Tibial nerve (tissue), 4 donors: Measurements from ENCODE around the gene FAM43A.

ENCODE experiments used
- CTCF ChIP-seq, 5 experiments: fragments of 200-600 bp in 3 of 5; fragments of 450-650 bp in 2 of 5; sonication (generic) in 3 of 5; IDR thresholded peaks; one replicate each; pipeline ENCODE4 v1.5.1; 2016 to 2019; ENCODE audit warnings: antibody characterized with exemption in 5 of 5, mild to moderate bottlenecking in 3 of 5, moderate library complexity in 2 of 5
- EP300 ChIP-seq, 2 donors: sonication (generic); formaldehyde crosslinking; IDR thresholded peaks; one replicate each; pipeline ENCODE4 v1.6.1; 2017; ENCODE audit warnings: antibody characterized with exemption in 2 of 2, mild to moderate bottlenecking in 1 of 2

- TF ChIP-seq CTCF (IDR thresholded peaks at IDR 0.05) (no peak), EP300 (IDR thresholded peaks at IDR 0.05) (no peak)
These were observed 10.0 kb upstream of the FAM43A start for GRCh38 chr3:194675680-194676079.
